NCI-H2171 (cell line): ENCODE measurements around the gene RASSF1.
A peak's percentile ranks its signal among the peaks of the same experiment; 100 is the strongest.

ENCODE experiments used
- DNase-seq: peaks from one replicate; lab custom pipeline; 2025; lab: John Stamatoyannopoulos, UW

Gene RASSF1

DNA sequence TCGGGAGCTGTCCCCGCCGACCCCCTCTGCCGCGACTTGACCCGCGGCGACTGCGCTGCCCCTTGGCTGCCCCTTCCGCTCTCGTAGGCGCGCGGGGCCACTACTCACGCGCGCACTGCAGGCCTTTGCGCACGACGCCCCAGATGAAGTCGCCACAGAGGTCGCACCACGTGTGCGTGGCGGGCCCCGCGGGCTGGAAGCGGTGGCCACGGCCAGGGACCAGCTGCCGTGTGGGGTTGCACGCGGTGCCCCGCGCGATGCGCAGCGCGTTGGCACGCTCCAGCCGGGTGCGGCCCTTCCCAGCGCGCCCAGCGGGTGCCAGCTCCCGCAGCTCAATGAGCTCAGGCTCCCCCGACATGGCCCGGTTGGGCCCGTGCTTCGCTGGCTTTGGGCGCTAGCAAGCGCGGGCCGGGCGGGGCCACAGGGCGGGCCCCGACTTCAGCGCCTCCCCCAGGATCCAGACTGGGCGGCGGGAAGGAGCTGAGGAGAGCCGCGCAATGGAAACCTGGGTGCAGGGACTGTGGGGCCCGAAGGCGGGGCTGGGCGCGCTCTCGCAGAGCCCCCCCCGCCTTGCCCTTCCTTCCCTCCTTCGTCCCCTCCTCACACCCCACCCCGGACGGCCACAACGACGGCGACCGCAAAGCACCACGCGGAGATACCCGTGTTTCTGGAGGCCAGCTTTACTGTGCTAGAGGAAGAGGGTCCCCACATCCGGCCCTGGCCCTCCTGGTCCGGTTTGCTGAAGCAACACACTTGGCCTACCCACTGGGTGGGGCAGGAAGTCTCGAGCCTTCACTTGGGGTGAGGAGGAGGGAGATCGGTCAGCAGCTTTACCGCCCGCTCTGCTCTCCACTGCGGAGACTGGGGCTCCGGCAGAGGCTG is at the start of gene RASSF1:
TSS of gene RASSF1 (minus strand) at position 389 of the 882 bp plus-strand sequence. CDS start at position 358, 31 bp downstream.
- no peak for DNase-seq

GRCh38 chr3:50389414-50389767 is 48.8 kb upstream of the RASSF1 start:
- DNase-seq = no peak

- no peak for DNase-seq
These were observed 48.2 kb upstream of the RASSF1 start for GRCh38 chr3:50388720-50389413.

DNA sequence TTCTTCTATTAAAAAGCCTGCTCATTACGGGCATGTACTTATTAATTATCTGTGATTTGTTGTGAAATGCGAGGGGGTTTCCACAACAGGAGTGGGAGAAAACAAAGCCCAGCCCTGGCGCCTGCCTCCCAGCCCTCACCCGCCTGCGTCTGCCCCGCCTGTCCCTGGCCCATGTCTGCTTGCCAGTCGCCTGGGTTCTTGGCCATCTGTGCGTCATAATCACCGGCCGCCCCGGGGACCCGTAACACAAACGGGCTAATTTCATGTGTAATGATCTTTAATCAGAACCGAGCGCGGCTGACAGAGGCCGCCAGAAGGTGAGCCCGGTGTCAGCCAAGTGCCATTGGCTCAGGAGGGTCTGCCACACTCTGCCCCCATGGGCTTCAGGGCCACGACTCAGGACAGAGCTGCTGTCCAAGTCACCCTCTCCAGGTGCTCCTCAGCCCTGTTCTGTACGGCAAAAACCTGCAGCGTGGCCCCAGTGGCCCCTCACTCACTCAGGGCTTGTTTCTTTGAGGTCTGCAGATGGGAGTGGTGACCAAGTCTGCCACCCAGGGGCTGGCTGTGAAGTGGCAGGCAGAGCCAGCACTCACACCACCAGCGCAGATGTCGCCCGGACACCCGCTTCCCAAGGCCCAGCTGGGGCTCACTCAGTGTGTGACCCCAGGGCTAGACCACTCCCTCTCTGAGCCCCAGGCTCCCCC is 47.5 kb upstream of the RASSF1 start:
- DNase-seq = no peak

GRCh38 chr3:50385754-50386153 is 45.1 kb upstream of the RASSF1 start:
- no peak for DNase-seq

GRCh38 chr3:50383750-50384149 is 43.1 kb upstream of the RASSF1 start:
- no peak for DNase-seq

DNA sequence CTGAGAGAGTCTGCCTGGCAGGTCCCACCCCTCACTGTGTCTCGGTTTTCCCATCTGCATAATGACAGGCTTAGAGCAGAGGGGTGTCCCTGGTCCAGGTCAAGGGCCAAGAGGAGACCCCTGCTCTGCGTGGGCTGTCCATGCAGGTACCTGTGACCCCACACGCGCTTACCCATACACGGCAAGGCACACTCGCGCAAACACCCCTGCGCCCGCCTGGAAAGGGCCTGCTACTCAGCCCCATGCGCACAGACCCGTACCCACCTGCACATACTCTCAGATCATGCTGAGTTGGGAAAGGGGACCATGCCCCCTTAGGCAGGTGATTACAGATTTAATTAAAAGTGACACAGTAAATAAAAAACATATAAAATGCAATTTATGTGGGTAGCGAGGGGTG is 42.1 kb upstream of the RASSF1 start:
- no peak for DNase-seq

DNA sequence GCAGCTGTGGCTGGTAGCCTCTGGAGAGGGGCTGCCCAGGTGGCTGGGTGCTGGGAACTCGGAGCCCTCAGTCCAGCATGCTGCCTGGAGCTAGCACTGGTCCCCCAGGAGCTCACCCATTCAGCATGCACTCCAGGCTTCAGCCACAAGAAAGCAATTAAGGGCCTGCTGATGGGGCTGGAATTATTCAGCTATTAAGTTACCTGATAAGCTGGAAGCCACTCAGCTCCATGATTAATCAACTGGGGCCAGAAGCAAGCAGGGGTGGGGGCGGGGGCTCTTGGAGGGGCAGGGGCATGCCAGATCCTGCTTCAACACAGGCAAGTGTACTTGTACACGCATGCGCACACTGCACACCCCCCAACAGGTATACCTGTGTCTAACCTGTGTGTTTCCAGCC is 40.7 kb upstream of the RASSF1 start:
- DNase-seq = peak; percentile 78

- DNase-seq = no peak
These were observed 39.9 kb upstream of the RASSF1 start for GRCh38 chr3:50380405-50381085.

DNA sequence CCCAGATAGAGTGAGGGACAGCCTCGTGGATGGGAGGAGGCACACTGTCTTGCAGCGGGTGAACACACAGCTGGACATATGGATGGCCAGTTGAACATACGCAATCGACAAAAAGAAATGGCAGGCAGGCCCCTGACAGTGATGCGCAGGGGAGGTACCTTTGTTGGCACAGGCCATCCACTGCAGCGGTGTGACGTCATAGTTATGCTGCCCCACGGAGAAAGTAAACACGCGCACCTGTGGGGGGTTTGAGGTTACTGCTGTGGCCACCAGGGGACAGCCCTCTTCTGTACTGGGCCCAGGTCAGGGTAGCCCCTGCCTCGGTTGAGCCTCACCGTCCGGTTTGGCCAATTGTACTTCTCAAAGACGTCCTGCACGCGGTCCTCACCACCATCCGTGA is 38.1 kb upstream of the RASSF1 start:
- DNase-seq = no peak

- no peak for DNase-seq
These were observed 37.4 kb upstream of the RASSF1 start for GRCh38 chr3:50378024-50378423.

DNA sequence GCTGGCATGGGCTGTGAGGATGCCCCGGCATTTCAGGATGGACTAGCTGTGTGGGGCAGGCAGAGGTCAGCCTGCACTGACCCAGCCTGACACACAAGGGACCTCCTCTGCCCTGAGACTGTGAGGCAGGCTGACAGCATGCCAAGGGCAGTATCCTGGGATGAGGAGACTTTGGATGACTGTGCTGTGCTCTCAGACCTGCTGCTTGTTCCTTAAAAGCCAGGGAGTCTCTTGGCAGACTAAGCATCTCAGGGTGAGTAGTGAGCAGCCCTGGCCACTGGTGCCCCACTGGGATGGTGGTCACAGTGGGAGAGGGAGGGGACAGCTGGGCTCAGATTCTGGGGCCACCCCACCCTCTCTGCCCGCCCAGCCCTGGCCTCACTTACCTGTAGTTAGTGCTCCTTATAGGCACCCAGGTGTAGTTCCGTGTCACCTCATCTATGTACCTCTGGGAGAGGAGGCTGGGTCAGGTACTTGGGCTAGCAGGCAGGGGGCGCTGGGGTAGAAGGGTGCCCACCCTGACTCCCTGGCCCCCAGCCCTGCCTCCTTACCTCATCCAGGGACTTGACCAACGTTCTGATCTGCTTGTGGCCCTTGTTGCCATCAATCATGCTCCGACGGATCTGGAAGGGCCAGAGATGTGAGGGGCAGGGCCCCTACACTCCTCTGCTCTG is 34.8 kb upstream of the RASSF1 start:
- DNase-seq = no peak

GRCh38 chr3:50374363-50375257 is 34.0 kb upstream of the RASSF1 start:
- DNase-seq = no peak

GRCh38 chr3:50373146-50374051 is 32.8 kb upstream of the RASSF1 start:
- no peak for DNase-seq

- no peak for DNase-seq
These were observed 31.7 kb upstream of the RASSF1 start for GRCh38 chr3:50372349-50372748.

DNA sequence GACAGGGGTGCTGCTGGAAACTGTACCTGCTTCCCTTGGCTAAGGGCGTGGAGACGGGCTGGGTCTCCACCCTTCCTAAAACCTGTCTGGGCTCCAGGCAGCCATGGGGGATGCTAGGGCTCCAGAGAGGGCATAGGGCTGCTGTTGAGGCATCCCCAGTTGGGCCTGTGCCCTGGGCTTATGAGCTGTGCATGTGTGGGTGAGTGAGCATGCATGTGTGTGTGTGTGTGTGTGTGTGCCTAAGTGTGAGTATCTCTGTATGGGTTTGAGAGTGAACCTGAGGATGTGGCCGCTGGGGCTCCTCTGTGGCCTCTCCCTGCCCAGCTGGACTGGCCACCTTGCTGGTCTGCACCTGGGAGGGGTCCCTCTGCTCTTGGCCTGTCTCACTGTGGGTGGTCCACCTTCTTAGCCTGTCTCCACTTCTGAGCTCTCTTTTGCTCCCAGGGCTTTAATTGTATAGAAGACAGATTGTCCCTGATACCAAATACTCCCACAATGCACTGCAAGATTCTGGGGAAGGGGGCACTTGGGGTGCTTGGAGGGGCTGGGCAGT is 30.6 kb upstream of the RASSF1 start:
- no peak for DNase-seq

- no peak for DNase-seq
These were observed 30.0 kb upstream of the RASSF1 start for GRCh38 chr3:50370594-50370993.

- no peak for DNase-seq
These were observed 28.5 kb upstream of the RASSF1 start for GRCh38 chr3:50369012-50369670.

- DNase-seq = no peak
These were observed 25.2 kb upstream of the RASSF1 start for GRCh38 chr3:50365842-50366220.
